NCI-H2196 (cell line): ENCODE measurements around the gene KANK4.

Experiments used
- DNase-seq: peaks from one replicate; lab custom pipeline; 2025; ENCODE audit not compliant: unreplicated experiment; lab: John Stamatoyannopoulos, UW

Gene KANK4

GRCh38 chr1:62307895-62308492 is 11.2 kb downstream of the KANK4 start:
- DNase-seq: no peak

GRCh38 chr1:62307446-62307845 is 11.8 kb downstream of the KANK4 start:
- no peak for DNase-seq

- DNase-seq: no peak
Observed at GRCh38 chr1:62306065-62306464, 13.2 kb downstream of the KANK4 start.

- DNase-seq: no peak
Observed at GRCh38 chr1:62304975-62305374, 14.3 kb downstream of the KANK4 start.

- DNase-seq: no peak
Observed at GRCh38 chr1:62304515-62304914, 14.7 kb downstream of the KANK4 start.

GRCh38 chr1:62301726-62302390 is 17.4 kb downstream of the KANK4 start:
- peak; percentile 13 for DNase-seq

- DNase-seq: peak; percentile 23
Observed at GRCh38 chr1:62299426-62300200, 19.6 kb downstream of the KANK4 start.

GRCh38 chr1:62295921-62296491 is 23.2 kb downstream of the KANK4 start:
- no peak for DNase-seq

GRCh38 chr1:62294261-62294660 is 25.0 kb downstream of the KANK4 start:
- peak; percentile 10 for DNase-seq

- no peak for DNase-seq
Observed at GRCh38 chr1:62288662-62289061, 30.6 kb downstream of the KANK4 start.

GRCh38 chr1:62288224-62288623 is 31.0 kb downstream of the KANK4 start:
- DNase-seq: no peak

- no peak for DNase-seq
Observed at GRCh38 chr1:62286786-62287224, 32.4 kb downstream of the KANK4 start.

- no peak for DNase-seq
Observed at GRCh38 chr1:62285984-62286785, 33.0 kb downstream of the KANK4 start.

GRCh38 chr1:62285440-62285839 is 33.8 kb downstream of the KANK4 start:
- DNase-seq: no peak

- DNase-seq: no peak
Observed at GRCh38 chr1:62283986-62284385, 35.2 kb downstream of the KANK4 start.

- no peak for DNase-seq
Observed at GRCh38 chr1:62282909-62283755, 36.1 kb downstream of the KANK4 start.

GRCh38 chr1:62281922-62282555 is 37.2 kb downstream of the KANK4 start:
- DNase-seq: no peak

- DNase-seq: no peak
Observed at GRCh38 chr1:62280960-62281465, 38.2 kb downstream of the KANK4 start.

GRCh38 chr1:62280150-62280549 is 39.1 kb downstream of the KANK4 start:
- no peak for DNase-seq
